Measurements from ENCODE around the gene SLC35B1. TPM values are rescaled to one million over a fixed set of nuclear protein-coding genes. Genes with fewer than 3 reads are reported as not detected.

Gene SLC35B1
- total and polyA plus RNA-seq, 10 of the 15 experiments (the other 5 are each of a cell fraction or from before 2014, with no cell fraction given) = 40.0 to 113 (median 51.6) TPM

DNA sequence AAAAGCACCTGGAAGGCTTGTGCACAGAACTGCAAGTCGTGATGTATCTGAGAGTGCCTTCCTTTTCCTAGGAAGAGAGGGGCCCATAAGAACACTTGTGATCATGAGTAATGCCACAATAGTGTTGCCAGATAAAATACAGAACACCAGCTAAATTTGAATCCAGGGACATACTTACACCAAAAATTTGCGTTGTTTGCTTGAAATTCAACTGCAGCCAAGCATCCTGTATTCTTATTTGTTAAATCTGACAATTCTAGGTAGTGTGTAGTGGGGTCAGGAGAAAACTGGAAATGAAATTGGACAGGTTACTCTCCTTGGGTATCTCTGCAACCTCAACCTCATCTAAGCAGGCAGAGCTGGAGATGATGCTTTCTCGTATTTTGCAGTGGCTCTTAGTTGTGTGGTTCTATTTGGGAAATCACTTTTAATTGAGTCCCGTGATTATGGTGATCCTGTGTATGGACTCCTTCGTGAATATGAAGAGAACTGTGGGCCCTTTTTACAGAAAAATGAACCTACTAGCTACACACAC, 12.0 kb downstream of the SLC35B1 start (continued):
- TF ChIP-seq, protein P1, sequence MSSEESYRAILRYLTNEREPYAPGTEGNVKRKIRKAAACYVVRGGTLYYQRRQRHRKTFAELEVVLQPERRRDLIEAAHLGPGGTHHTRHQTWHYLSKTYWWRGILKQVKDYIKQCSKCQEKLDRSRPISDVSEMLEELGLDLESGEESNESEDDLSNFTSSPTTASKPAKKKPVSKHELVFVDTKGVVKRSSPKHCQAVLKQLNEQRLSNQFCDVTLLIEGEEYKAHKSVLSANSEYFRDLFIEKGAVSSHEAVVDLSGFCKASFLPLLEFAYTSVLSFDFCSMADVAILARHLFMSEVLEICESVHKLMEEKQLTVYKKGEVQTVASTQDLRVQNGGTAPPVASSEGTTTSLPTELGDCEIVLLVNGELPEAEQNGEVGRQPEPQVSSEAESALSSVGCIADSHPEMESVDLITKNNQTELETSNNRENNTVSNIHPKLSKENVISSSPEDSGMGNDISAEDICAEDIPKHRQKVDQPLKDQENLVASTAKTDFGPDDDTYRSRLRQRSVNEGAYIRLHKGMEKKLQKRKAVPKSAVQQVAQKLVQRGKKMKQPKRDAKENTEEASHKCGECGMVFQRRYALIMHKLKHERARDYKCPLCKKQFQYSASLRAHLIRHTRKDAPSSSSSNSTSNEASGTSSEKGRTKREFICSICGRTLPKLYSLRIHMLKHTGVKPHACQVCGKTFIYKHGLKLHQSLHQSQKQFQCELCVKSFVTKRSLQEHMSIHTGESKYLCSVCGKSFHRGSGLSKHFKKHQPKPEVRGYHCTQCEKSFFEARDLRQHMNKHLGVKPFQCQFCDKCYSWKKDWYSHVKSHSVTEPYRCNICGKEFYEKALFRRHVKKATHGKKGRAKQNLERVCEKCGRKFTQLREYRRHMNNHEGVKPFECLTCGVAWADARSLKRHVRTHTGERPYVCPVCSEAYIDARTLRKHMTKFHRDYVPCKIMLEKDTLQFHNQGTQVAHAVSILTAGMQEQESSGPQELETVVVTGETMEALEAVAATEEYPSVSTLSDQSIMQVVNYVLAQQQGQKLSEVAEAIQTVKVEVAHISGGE (CRISPR knock-in tag; IDR thresholded peaks at IDR 0.05) = no peak
- TF ChIP-seq SPI1 (IDR thresholded peaks at IDR 0.05; ENCODE audit: borderline replicate concordance, insufficient read depth, low read depth, low read length) (no peak), POLR2AphosphoS2 (IDR thresholded peaks at IDR 0.05; ENCODE audit: low read depth, low read length) (no peak), WRNIP1 (IDR thresholded peaks at IDR 0.05; ENCODE audit: borderline replicate concordance, low read depth, low read length) (no peak), YY1 (IDR thresholded peaks at IDR 0.05; ENCODE audit: low read depth, low read length) (no peak), SIN3A (IDR thresholded peaks at IDR 0.05; ENCODE audit: low read depth, low read length) (0 out of 2 replicates have a peak, but pooled peaks have one; percentile 12), MTA2 (IDR thresholded peaks at IDR 0.05; ENCODE audit: low read depth) (no peak), EP300 (IDR thresholded peaks at IDR 0.05; ENCODE audit: borderline replicate concordance in 1 of 2, control insufficient read depth in 1 of 2, low read depth in 2 of 2, low read length in 2 of 2) (0 out of 4 replicates have a peak, but pooled peaks of 1 of the 2 experiments have one; percentile 32), ZNF622 (IDR thresholded peaks at IDR 0.05) (no peak), MXI1 (IDR thresholded peaks at IDR 0.05; ENCODE audit: low read depth, low read length) (0 out of 2 replicates have a peak, but pooled peaks have one; percentile 27), EED (IDR thresholded peaks at IDR 0.05; ENCODE audit: low read depth) (no peak), NFYA (IDR thresholded peaks at IDR 0.05; ENCODE audit: borderline replicate concordance, low read depth, low read length) (no peak), ZZZ3 (IDR thresholded peaks at IDR 0.05; ENCODE audit: control insufficient read depth, insufficient read length, low read depth) (no peak), SMARCA5 (IDR thresholded peaks at IDR 0.05) (peak; percentile 32; the same call in 1 of the 2 replicates), SP1 (IDR thresholded peaks at IDR 0.05; ENCODE audit: low read depth, low read length) (no peak), STAT1 (conservative IDR thresholded peaks at IDR 0.05) (no peak), EZH2 (IDR thresholded peaks at IDR 0.05; ENCODE audit: borderline replicate concordance, control insufficient read depth, low read depth, low read length) (no peak), BRCA1 (IDR thresholded peaks at IDR 0.05; ENCODE audit: low read depth, low read length) (no peak), BCL3 (IDR thresholded peaks at IDR 0.05; ENCODE audit: borderline replicate concordance, insufficient read depth, low read depth, low read length, poor library complexity, severe bottlenecking) (no peak), ZNF274 (IDR thresholded peaks at IDR 0.05; ENCODE audit: insufficient read depth, insufficient read length) (no peak)
- TF ChIP-seq, protein P2, sequence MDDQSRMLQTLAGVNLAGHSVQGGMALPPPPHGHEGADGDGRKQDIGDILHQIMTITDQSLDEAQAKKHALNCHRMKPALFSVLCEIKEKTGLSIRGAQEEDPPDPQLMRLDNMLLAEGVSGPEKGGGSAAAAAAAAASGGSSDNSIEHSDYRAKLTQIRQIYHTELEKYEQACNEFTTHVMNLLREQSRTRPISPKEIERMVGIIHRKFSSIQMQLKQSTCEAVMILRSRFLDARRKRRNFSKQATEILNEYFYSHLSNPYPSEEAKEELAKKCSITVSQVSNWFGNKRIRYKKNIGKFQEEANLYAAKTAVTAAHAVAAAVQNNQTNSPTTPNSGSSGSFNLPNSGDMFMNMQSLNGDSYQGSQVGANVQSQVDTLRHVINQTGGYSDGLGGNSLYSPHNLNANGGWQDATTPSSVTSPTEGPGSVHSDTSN (IDR thresholded peaks at IDR 0.05; ENCODE audit: insufficient replicate concordance, low read depth, low read length) = no peak
